DND-41 (cell line): Measurements from ENCODE around the gene EIF4E1B.

Source experiments
- ATAC-seq: fragments of 200-7000 bp; cut with Tn5 transposase; 3 replicates; pipeline ENCODE4 v1.9.1; 2021; ENCODE audit warnings: low read depth; ENCODE audit not compliant: insufficient read depth
- DNase-seq: peaks from one replicate; pipeline ENCODE4 v3.0.0-alpha.2; 2020
- H2AFZ ChIP-seq: 2 replicates; pipeline ENCODE4 v1.6.0; 2012; ENCODE audit warnings: low read depth, low read length
- H3K27ac ChIP-seq: 2 replicates; pipeline ENCODE4 v1.5.1; 2012; ENCODE audit warnings: low read length, inconsistent platforms
- H3K27me3 ChIP-seq: fragments of 200-600 bp; sonication (generic); 2 replicates; pipeline ENCODE4 v1.6.0; 2012; ENCODE audit warnings: low read length, mild to moderate bottlenecking, inconsistent platforms; ENCODE audit not compliant: insufficient read depth, poor library complexity
- H3K36me3 ChIP-seq: 2 replicates; pipeline ENCODE4 v1.5.1; 2012; ENCODE audit warnings: low read length, inconsistent platforms; ENCODE audit not compliant: insufficient read depth
- H3K4me1 ChIP-seq: 2 replicates; pipeline ENCODE4 v1.5.1; 2012; ENCODE audit warnings: mild to moderate bottlenecking, low read length; ENCODE audit not compliant: insufficient read depth
- H3K4me2 ChIP-seq: 2 replicates; pipeline ENCODE4 v1.6.0; 2012; ENCODE audit warnings: mild to moderate bottlenecking, moderate library complexity, low read length, inconsistent platforms; ENCODE audit not compliant: insufficient read depth
- H3K4me3 ChIP-seq, 2 experiments: fragments of 200-600 bp in 1 of 2; shearing (Covaris generic) in 1 of 2; 2 replicates each; pipeline ENCODE4 v1.5.1; 2012 to 2016; ENCODE audit warnings: inconsistent platforms in 2 of 2, low read length in 2 of 2, mild to moderate bottlenecking in 2 of 2, low read depth in 1 of 2, moderate library complexity in 1 of 2
- H3K79me2 ChIP-seq: 2 replicates; pipeline ENCODE4 v1.6.0; 2012; ENCODE audit warnings: low read length, inconsistent platforms; ENCODE audit not compliant: insufficient read depth
- H3K9ac ChIP-seq: 2 replicates; pipeline ENCODE4 v1.6.0; 2012; ENCODE audit warnings: low read depth, mild to moderate bottlenecking, inconsistent platforms, low read length, moderate library complexity
- H3K9me3 ChIP-seq: 2 replicates; pipeline ENCODE4 v1.5.1; 2012; ENCODE audit warnings: low read length, moderate library complexity, mild to moderate bottlenecking, inconsistent platforms; ENCODE audit not compliant: insufficient read depth, severe bottlenecking
- H4K20me1 ChIP-seq: 2 replicates; pipeline ENCODE4 v1.6.0; 2012; ENCODE audit warnings: low read length; ENCODE audit not compliant: insufficient read depth
- CTCF ChIP-seq: IDR thresholded peaks from 2 replicates; pipeline ENCODE4 v1.5.1; 2012; ENCODE audit warnings: borderline replicate concordance, low read length, moderate library complexity, mild to moderate bottlenecking; ENCODE audit not compliant: poor library complexity, severe bottlenecking; ENCODE audit errors: extremely low read depth
- EZH2 ChIP-seq: IDR thresholded peaks from 3 replicates; pipeline ENCODE4 v1.6.1; 2012; ENCODE audit warnings: borderline replicate concordance, low read depth, mild to moderate bottlenecking, moderate library complexity, low read length, inconsistent platforms; ENCODE audit not compliant: severe bottlenecking

EIF4E1B gene

GRCh38 chr5:176594554-176594953 lies 35.9 kb upstream of the EIF4E1B start:
- H3K79me2 ChIP-seq, result no peaks in the 10 kb centered on the region
- H4K20me1 ChIP-seq, result no peaks in the 10 kb centered on the region
- ATAC-seq (no peak), DNase-seq (no peak)
- no peaks in the 10 kb centered on the region for H3K36me3 ChIP-seq
- H3K4me3 ChIP-seq, result no peak overlapping the region
- H3K9ac ChIP-seq, result no peak overlapping the region
- H3K4me2 ChIP-seq, result no peak overlapping the region
- no peak overlapping the region for H2AFZ ChIP-seq
- H3K27ac ChIP-seq, result no peak overlapping the region
- H3K27me3 ChIP-seq, result no peaks in the 10 kb centered on the region
- TF ChIP-seq CTCF, result no peak
- TF ChIP-seq EZH2, result no peak
- H3K4me1 ChIP-seq, result no peaks in the 10 kb centered on the region
- peaks cover 4% of the 10 kb centered on the region for H3K9me3 ChIP-seq

GRCh38 chr5:176595386-176595943 lies 35.0 kb upstream of the EIF4E1B start:
- TF ChIP-seq EZH2 (no peak), CTCF (no peak)

GRCh38 chr5:176596069-176596644 lies 34.3 kb upstream of the EIF4E1B start:
- Histone ChIP-seq H3K36me3 (no peaks in the 10 kb centered on the region), H3K4me1 (no peaks in the 10 kb centered on the region), H3K79me2 (no peaks in the 10 kb centered on the region), H3K9me3 (peaks cover 4% of the 10 kb centered on the region), H3K27ac (no peak overlapping the region), H4K20me1 (no peaks in the 10 kb centered on the region), H3K4me2 (no peak overlapping the region), H3K27me3 (peaks cover under 1% of the 10 kb centered on the region), H3K4me3 (no peak overlapping the region), H3K9ac (no peak overlapping the region), H2AFZ (no peak overlapping the region)
- no peak for DNase-seq
- TF ChIP-seq CTCF (no peak), EZH2 (no peak)
- no peak for ATAC-seq

More at GRCh38 chr5:176595386-176595943, 35.0 kb upstream of the EIF4E1B start:
- H3K4me1 ChIP-seq, result no peaks in the 10 kb centered on the region
- peaks cover 4% of the 10 kb centered on the region for H3K9me3 ChIP-seq
- no peaks in the 10 kb centered on the region for H4K20me1 ChIP-seq
- H2AFZ ChIP-seq, result no peak overlapping the region
- no peak overlapping the region for H3K27ac ChIP-seq
- no peak overlapping the region for H3K9ac ChIP-seq
- H3K4me3 ChIP-seq, result no peak overlapping the region
- H3K36me3 ChIP-seq, result no peaks in the 10 kb centered on the region
- H3K4me2 ChIP-seq, result no peak overlapping the region
- H3K27me3 ChIP-seq, result no peaks in the 10 kb centered on the region
- DNase-seq (no peak), ATAC-seq (no peak)
- no peaks in the 10 kb centered on the region for H3K79me2 ChIP-seq
